Heart left ventricle (tissue), 16 donors: ENCODE data around the gene VAT1L. TPM values are rescaled to one million over a fixed set of nuclear protein-coding genes. Genes with fewer than 3 reads are reported as not detected.

Experiments used
- ATAC-seq, 4 donors: fragments of 200-7000 bp; cut with Tn5 transposase; one replicate each; pipeline ENCODE4 v1.9.1; 2020 to 2022; ENCODE audit warnings: moderate library complexity in 4 of 4, mild to moderate bottlenecking in 3 of 4, moderate number of reproducible peaks in 1 of 4
- DNase-seq, 5 donors: peaks; one replicate each; pipeline ENCODE4 v3.0.0-alpha.2; 2020
- H3K27ac ChIP-seq, 12 donors: fragments of 200-600 bp; sonication (generic) in 4 of 12; one replicate each; pipeline versions ENCODE4 v1.5.0 to v1.8.0; 2016 to 2022; ENCODE audit warnings: mild to moderate bottlenecking in 2 of 12
- H3K27me3 ChIP-seq, 9 donors: fragments of 200-600 bp; sonication (generic) in 2 of 9; one replicate each; pipeline versions ENCODE4 v1.5.1 to v1.8.0; 2016 to 2022; ENCODE audit warnings: mild to moderate bottlenecking in 3 of 9
- H3K36me3 ChIP-seq, 9 donors: fragments of 200-600 bp; sonication (generic) in 2 of 9; one replicate each; pipeline versions ENCODE4 v1.5.0 to v1.8.0; 2018 to 2022; ENCODE audit warnings: mild to moderate bottlenecking in 2 of 9
- H3K4me1 ChIP-seq, 12 donors: fragments of 200-600 bp; sonication (generic) in 4 of 12; one replicate each; pipeline versions ENCODE4 v1.5.0 to v1.8.0; 2016 to 2022; ENCODE audit warnings: mild to moderate bottlenecking in 3 of 12
- H3K4me3 ChIP-seq, 12 donors: fragments of 200-600 bp; sonication (generic) in 4 of 12; one replicate each; pipeline versions ENCODE4 v1.5.0 to v1.8.0; 2017 to 2022; ENCODE audit warnings: mild to moderate bottlenecking in 9 of 12, moderate library complexity in 4 of 12
- H3K9me3 ChIP-seq, 12 donors: fragments of 200-600 bp; sonication (generic) in 4 of 12; one replicate each; pipeline versions ENCODE4 v1.5.0 to v1.8.0; 2016 to 2022; ENCODE audit warnings: mild to moderate bottlenecking in 1 of 12
- POLR2A ChIP-seq, 2 donors: fragments of 450-650 bp; IDR thresholded peaks; one replicate each; pipeline ENCODE4 v1.6.1; 2017; ENCODE audit warnings: antibody characterized with exemption in 2 of 2, mild to moderate bottlenecking in 2 of 2, moderate library complexity in 2 of 2
- whole genome bisulfite sequencing, 4 donors: extraction: QIAGEN DNeasy Blood & Tissue Kit in 2 of 4; methylation state at CpG; one replicate each; pipeline versions ENCODE4 v1.1.5 to v1.1.7; 2013 to 2018; 5-methylcytosine and 5-hydroxymethylcytosine counted together
- intact Hi-C, 10 donors: fragments of 100-400 bp; cut with DNase I; formaldehyde crosslinking; loops; one replicate each; pipeline versions ENCODE4 v1.11.1 to v1.14.2; 2022
- polyA plus RNA-seq, 2 donors: library from polyadenylated mRNA; stranded (reverse); fragments of 200-250 nt; gene quantifications; one replicate each; pipeline ENCODE4 v1.2.3, GENCODE V29; 2013
- total RNA-seq, 9 donors: library from RNA; depleted of rRNA in 2 of 9; stranded (reverse); fragments of >200 nt in 2 of 9; fragmentation: NEBNext Ultra II Directional in 3 of 9; extraction: Animal tissue kit (Norgen Biotek cat#: 25700) in 3 of 9; gene quantifications; one replicate each; pipeline versions ENCODE4 v1.1.0 to v1.2.4, GENCODE V29; 2016 to 2023
- TF ChIP-seq, protein P1 (sequence below), 12 donors: fragments of 200-600 bp; sonication (generic) in 4 of 12; IDR thresholded peaks; one replicate each; pipeline versions ENCODE4 v1.5.0 to v1.8.0; 2018 to 2022; ENCODE audit warnings: antibody characterized with exemption in 12 of 12, mild to moderate bottlenecking in 5 of 12
- donor health status: ischemic (EF 13 %, LVEDD 7.1; RV severe dilation, severe dysfunction).
- donor health status: healthy with polysubstance abuse.
- donor health status: DM: no; HTN: yes; CAD: no.
- donor health status: DM: no; HTN: no; CAD: no.
- donor health status: ischemic (EF 25% LVEDD 6.9; RV normal size, moderate dysfunction).
- donor health status: ischemic (EF 25% LVEDD 5.7; RV mildly dilated, moderate dysfunction).
- donor health status: healthy.
- donor health status: DM: yes; HTN: yes; CAD: no.
- donor health status: ischemic (EF 35%, LVEDD 5.7; RV mildly dilated, moderate dysfunction).
- donor health status: nonischemic (EF 11% LVEDD 7.7; RV severe dilation, severe dysfunction).
- donor health status: DM: yes; HTN: yes; CAD: no.
- donor health status: PGD.
- donor health status: ischemic (EF 29% LVEDD 5.4; RV normal size, mild dysfunction).
- donor health status: nonischemic (EF 23%, LVEDD 6.1; RV moderate dilation, normal function).

VAT1L gene
- total and polyA plus RNA-seq, 11 donors = 0.32 to 57.5 (median 11.0) TPM

DNA sequence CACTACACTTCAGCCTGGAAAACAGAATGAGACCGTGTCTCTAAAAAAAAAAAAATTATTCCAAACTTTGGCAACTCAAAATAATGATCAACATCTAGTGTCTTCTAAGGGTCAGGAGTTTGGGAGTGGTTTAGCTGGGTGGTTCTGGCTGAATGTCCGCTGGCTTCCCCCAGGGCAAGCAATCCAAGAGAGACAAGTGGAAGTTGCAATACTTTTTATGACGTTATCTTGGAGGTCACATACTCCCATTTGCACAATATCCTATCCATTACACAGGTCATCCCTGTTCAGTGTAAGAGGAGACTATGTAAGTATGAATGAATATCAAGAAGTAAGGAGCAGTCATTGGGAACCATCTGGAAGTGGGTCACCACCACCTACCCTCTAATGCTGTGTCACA is 218.8 kb downstream of the VAT1L start:
- DNase-seq (no peak), ATAC-seq (no peak)
- H3K9me3 ChIP-seq = no peaks in the 10 kb centered on the region
- H3K4me1 ChIP-seq = peaks cover 0 to 2% (median 0%) of the 10 kb centered on the region in 12 donors
- WGBS, 4 donors = 72 to 86% (median 80%) methylated on average over 3 of the region's 3 CpGs
- no peak overlapping the region for H3K4me3 ChIP-seq
- TF ChIP-seq, protein P1, sequence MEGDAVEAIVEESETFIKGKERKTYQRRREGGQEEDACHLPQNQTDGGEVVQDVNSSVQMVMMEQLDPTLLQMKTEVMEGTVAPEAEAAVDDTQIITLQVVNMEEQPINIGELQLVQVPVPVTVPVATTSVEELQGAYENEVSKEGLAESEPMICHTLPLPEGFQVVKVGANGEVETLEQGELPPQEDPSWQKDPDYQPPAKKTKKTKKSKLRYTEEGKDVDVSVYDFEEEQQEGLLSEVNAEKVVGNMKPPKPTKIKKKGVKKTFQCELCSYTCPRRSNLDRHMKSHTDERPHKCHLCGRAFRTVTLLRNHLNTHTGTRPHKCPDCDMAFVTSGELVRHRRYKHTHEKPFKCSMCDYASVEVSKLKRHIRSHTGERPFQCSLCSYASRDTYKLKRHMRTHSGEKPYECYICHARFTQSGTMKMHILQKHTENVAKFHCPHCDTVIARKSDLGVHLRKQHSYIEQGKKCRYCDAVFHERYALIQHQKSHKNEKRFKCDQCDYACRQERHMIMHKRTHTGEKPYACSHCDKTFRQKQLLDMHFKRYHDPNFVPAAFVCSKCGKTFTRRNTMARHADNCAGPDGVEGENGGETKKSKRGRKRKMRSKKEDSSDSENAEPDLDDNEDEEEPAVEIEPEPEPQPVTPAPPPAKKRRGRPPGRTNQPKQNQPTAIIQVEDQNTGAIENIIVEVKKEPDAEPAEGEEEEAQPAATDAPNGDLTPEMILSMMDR (IDR thresholded peaks at IDR 0.05) = no peak
- no peak for TF ChIP-seq POLR2A (IDR thresholded peaks at IDR 0.05)
- H3K27me3 ChIP-seq = peaks cover 0 to 4% (median 0%) of the 10 kb centered on the region in 9 donors
- intact Hi-C loops = loop anchor here in 4 of 10 donors (10.0 kb wide), 3 partner anchors 88 to 772 kb away; partner anchors contain the start of gene WWOX (in 1 of the 4)
- no peak overlapping the region for H3K27ac ChIP-seq
- H3K36me3 ChIP-seq = no peaks in the 10 kb centered on the region

DNA sequence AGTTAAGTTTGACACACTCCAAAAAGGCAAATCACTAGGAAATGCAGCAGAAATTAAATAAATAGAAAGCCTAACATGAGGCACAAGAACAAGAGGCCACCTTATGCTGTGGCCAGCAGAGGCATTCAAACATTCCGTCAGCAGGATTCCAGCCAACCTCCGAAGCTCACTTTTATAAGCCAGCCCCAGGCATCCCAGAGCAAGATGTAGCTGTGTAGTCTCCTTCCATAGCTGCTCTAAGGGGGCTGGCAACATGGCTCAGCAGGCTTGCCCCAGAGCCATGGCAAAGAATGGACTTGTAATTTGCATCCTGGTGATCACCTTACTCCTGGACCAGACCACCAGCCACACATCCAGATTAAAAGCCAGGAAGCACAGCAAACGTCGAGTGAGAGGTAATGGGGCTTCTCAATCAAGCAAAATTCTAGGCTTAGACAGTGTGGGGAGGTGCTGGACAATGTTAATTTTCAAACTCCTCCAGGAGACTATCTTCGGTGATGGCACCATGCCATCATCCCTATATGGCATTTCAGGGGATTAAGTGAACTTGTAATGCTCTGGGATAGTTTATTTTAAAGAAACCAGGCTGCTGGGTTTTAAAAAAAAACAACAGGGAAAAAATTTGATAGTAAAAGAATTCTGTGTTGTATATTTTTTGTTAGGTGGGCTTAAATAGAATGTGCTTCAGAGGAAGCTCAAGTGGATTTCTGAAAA is 234.1 kb downstream of the VAT1L start, which contains the start of gene CLEC3A:
CLEC3A (plus strand) TSS at position 202 of the 714 bp plus-strand sequence; CDS start at position 281, 79 bp downstream.
- WGBS, 4 donors = 41 to 57% (median 45%) methylated on average over 5 of the region's 5 CpGs
- Histone ChIP-seq H3K9me3 (no peaks in the 10 kb centered on the region), H3K27ac (no peak within 1 kb of the TSS), H3K36me3 (no peaks in the 10 kb centered on the region), H3K4me3 (no peak within 1 kb of the TSS), H3K4me1 (no peaks in the 10 kb centered on the region), H3K27me3 (peaks cover 0 to 14% (median 3%) of the 10 kb centered on the region in 9 donors)
- DNase-seq = no peak
- ATAC-seq = no peak
- TF ChIP-seq POLR2A (IDR thresholded peaks at IDR 0.05) = no peak
- TF ChIP-seq, protein P1 (IDR thresholded peaks at IDR 0.05) = no peak
- intact Hi-C loops = no loop called here

- H3K36me3 ChIP-seq = no peaks in the 10 kb centered on the region
- WGBS, 4 donors = 84 to 87% (median 86%) methylated on average over 5 of the region's 5 CpGs
- TF ChIP-seq, protein P1 (IDR thresholded peaks at IDR 0.05) = no peak
- no peak for TF ChIP-seq POLR2A (IDR thresholded peaks at IDR 0.05)
- H3K27ac ChIP-seq = no peak overlapping the region
- no peak overlapping the region for H3K4me3 ChIP-seq
- no peaks in the 10 kb centered on the region for H3K9me3 ChIP-seq
- ATAC-seq = no peak
- DNase-seq = no peak
- peaks cover 0 to 17% (median 3%) of the 10 kb centered on the region in 9 donors for H3K27me3 ChIP-seq
- intact Hi-C loops = no loop called here
- no peaks in the 10 kb centered on the region for H3K4me1 ChIP-seq
These were observed 235.8 kb downstream of the VAT1L start for GRCh38 chr16:78024159-78024558.

DNA sequence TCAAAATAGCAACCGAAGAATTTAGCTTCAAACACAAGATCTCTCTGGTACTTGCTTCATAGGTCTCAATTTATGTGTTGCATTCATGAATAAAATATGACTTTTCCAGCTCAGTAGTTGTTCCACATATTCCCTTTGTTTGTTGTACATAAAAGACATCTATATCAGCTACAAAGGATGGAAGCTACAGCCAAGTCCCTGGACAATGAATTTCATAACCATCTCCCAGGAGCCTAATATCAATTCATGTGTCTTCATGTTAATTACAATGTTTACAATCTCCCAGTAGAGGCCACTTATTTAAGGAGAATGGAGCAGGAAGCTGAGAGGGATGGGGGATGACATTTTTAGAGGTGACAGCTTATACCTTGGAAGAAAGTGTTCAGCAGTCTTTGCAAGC is 237.3 kb downstream of the VAT1L start:
- Histone ChIP-seq H3K4me1 (no peaks in the 10 kb centered on the region), H3K27me3 (peaks cover 0 to 17% (median 3%) of the 10 kb centered on the region in 9 donors), H3K27ac (no peak overlapping the region), H3K9me3 (no peaks in the 10 kb centered on the region), H3K4me3 (no peak overlapping the region), H3K36me3 (no peaks in the 10 kb centered on the region)
- ATAC-seq (no peak), DNase-seq (no peak)
- 89 to 96% (median 96%) methylated on average over 1 of the region's 1 CpG for WGBS, 4 donors
- no peak for TF ChIP-seq POLR2A (IDR thresholded peaks at IDR 0.05)
- TF ChIP-seq, protein P1 (IDR thresholded peaks at IDR 0.05) = no peak
- intact Hi-C loops = no loop called here
